DND-41 (cell line): ENCODE results near the gene HBA2.
A peak's percentile ranks its signal among the peaks of the same experiment; 100 is the strongest.

Experiments
- ATAC-seq: fragments of 200-7000 bp; cut with Tn5 transposase; 3 replicates; pipeline ENCODE4 v1.9.1; 2021; ENCODE audit warnings: low read depth; ENCODE audit not compliant: insufficient read depth
- DNase-seq: peaks from one replicate; pipeline ENCODE4 v3.0.0-alpha.2; 2020
- H2AFZ ChIP-seq: 2 replicates; pipeline ENCODE4 v1.6.0; 2012; ENCODE audit warnings: low read depth, low read length
- H3K27ac ChIP-seq: 2 replicates; pipeline ENCODE4 v1.5.1; 2012; ENCODE audit warnings: low read length, inconsistent platforms
- H3K27me3 ChIP-seq: fragments of 200-600 bp; sonication (generic); 2 replicates; pipeline ENCODE4 v1.6.0; 2012; ENCODE audit warnings: low read length, mild to moderate bottlenecking, inconsistent platforms; ENCODE audit not compliant: insufficient read depth, poor library complexity
- H3K36me3 ChIP-seq: 2 replicates; pipeline ENCODE4 v1.5.1; 2012; ENCODE audit warnings: low read length, inconsistent platforms; ENCODE audit not compliant: insufficient read depth
- H3K4me1 ChIP-seq: 2 replicates; pipeline ENCODE4 v1.5.1; 2012; ENCODE audit warnings: mild to moderate bottlenecking, low read length; ENCODE audit not compliant: insufficient read depth
- H3K4me2 ChIP-seq: 2 replicates; pipeline ENCODE4 v1.6.0; 2012; ENCODE audit warnings: mild to moderate bottlenecking, moderate library complexity, low read length, inconsistent platforms; ENCODE audit not compliant: insufficient read depth
- H3K4me3 ChIP-seq, 2 experiments: fragments of 200-600 bp in 1 of 2; shearing (Covaris generic) in 1 of 2; 2 replicates each; pipeline ENCODE4 v1.5.1; 2012 to 2016; ENCODE audit warnings: inconsistent platforms in 2 of 2, low read length in 2 of 2, mild to moderate bottlenecking in 2 of 2, low read depth in 1 of 2, moderate library complexity in 1 of 2
- H3K79me2 ChIP-seq: 2 replicates; pipeline ENCODE4 v1.6.0; 2012; ENCODE audit warnings: low read length, inconsistent platforms; ENCODE audit not compliant: insufficient read depth
- H3K9ac ChIP-seq: 2 replicates; pipeline ENCODE4 v1.6.0; 2012; ENCODE audit warnings: low read depth, mild to moderate bottlenecking, inconsistent platforms, low read length, moderate library complexity
- H3K9me3 ChIP-seq: 2 replicates; pipeline ENCODE4 v1.5.1; 2012; ENCODE audit warnings: low read length, moderate library complexity, mild to moderate bottlenecking, inconsistent platforms; ENCODE audit not compliant: insufficient read depth, severe bottlenecking
- H4K20me1 ChIP-seq: 2 replicates; pipeline ENCODE4 v1.6.0; 2012; ENCODE audit warnings: low read length; ENCODE audit not compliant: insufficient read depth
- EZH2 ChIP-seq: IDR thresholded peaks from 3 replicates; pipeline ENCODE4 v1.6.1; 2012; ENCODE audit warnings: borderline replicate concordance, low read depth, mild to moderate bottlenecking, moderate library complexity, low read length, inconsistent platforms; ENCODE audit not compliant: severe bottlenecking
- TF ChIP-seq, protein P1 (sequence below): IDR thresholded peaks from 2 replicates; pipeline ENCODE4 v1.5.1; 2012; ENCODE audit warnings: borderline replicate concordance, low read length, moderate library complexity, mild to moderate bottlenecking; ENCODE audit not compliant: poor library complexity, severe bottlenecking; ENCODE audit errors: extremely low read depth

Gene HBA2

DNA sequence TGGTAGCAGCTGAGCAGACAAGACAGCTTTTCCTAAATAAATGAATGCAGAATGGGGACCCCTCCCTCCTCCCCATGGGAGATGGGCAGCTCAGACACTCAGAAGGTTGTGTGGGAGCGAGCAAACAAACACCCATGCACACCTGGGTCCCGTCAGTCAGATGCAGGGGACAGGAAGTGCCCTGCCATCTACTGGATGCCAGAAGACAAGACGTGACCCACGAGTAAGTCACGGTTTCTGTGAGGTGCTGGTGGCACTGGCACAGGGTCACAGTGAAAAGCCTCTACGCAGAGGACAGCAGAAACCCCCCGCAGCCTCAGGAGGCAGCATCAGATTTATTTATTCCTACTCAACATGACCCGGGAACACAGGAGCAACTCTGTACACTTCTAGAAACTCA is 16.0 kb downstream of the HBA2 start:
- peaks cover 42% of the 10 kb centered on the region for H4K20me1 ChIP-seq
- DNase-seq (peak; percentile 53), ATAC-seq (peak; percentile 83)
- no peaks in the 10 kb centered on the region for H3K9me3 ChIP-seq
- peak overlapping the region; percentile 32; the same call in 1 of the 2 replicates for H3K27ac ChIP-seq
- no peak overlapping the region for H3K9ac ChIP-seq
- no peak overlapping the region for H2AFZ ChIP-seq
- peaks cover 80% of the 10 kb centered on the region for H3K36me3 ChIP-seq
- H3K4me3 ChIP-seq: no peak overlapping the region
- H3K79me2 ChIP-seq: no peaks in the 10 kb centered on the region
- TF ChIP-seq, protein P1, sequence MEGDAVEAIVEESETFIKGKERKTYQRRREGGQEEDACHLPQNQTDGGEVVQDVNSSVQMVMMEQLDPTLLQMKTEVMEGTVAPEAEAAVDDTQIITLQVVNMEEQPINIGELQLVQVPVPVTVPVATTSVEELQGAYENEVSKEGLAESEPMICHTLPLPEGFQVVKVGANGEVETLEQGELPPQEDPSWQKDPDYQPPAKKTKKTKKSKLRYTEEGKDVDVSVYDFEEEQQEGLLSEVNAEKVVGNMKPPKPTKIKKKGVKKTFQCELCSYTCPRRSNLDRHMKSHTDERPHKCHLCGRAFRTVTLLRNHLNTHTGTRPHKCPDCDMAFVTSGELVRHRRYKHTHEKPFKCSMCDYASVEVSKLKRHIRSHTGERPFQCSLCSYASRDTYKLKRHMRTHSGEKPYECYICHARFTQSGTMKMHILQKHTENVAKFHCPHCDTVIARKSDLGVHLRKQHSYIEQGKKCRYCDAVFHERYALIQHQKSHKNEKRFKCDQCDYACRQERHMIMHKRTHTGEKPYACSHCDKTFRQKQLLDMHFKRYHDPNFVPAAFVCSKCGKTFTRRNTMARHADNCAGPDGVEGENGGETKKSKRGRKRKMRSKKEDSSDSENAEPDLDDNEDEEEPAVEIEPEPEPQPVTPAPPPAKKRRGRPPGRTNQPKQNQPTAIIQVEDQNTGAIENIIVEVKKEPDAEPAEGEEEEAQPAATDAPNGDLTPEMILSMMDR: peak; percentile 74
- no peak for TF ChIP-seq EZH2
- no peak overlapping the region for H3K4me2 ChIP-seq
- no peaks in the 10 kb centered on the region for H3K27me3 ChIP-seq
- H3K4me1 ChIP-seq: no peaks in the 10 kb centered on the region

DNA sequence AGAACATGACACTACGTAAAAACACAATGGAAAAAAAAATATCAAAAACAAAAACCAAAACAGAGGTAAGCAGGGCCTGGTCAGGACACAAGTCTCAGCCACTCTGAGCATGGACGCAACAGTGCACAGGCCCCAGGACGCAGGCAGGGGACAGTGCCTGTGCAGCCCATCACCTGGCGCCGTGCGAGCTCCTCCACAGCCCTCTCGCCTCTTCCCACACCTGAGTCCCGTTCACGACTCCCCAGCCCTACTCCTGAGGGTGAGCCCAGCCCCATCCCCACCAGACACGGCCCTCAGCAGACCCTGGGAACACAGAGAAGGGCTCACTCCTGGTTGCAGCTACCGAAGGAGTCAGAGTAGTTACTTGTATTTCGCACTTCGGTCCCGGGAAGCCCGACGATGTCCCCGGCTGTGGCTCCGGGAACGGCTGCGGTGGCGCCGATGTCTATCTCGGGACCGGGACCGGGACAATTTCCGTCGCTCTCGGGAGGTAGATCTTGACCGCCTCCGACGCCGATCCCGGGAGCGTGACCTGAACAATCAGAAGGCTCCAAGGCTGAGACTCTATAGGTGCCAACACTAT is 17.0 kb downstream of the HBA2 start:
- Histone ChIP-seq H3K4me1 (no peaks in the 10 kb centered on the region), H3K4me3 (no peak overlapping the region), H3K9me3 (no peaks in the 10 kb centered on the region), H3K4me2 (no peak overlapping the region), H3K9ac (no peak overlapping the region), H3K79me2 (peaks cover 1% of the 10 kb centered on the region; the same call in 1 of the 2 replicates), H2AFZ (no peak overlapping the region), H3K27me3 (no peaks in the 10 kb centered on the region), H3K27ac (no peak overlapping the region), H3K36me3 (peaks cover 85% of the 10 kb centered on the region), H4K20me1 (peaks cover 41% of the 10 kb centered on the region)
- DNase-seq (no peak), ATAC-seq (no peak)
- no peak for TF ChIP-seq EZH2

DNA sequence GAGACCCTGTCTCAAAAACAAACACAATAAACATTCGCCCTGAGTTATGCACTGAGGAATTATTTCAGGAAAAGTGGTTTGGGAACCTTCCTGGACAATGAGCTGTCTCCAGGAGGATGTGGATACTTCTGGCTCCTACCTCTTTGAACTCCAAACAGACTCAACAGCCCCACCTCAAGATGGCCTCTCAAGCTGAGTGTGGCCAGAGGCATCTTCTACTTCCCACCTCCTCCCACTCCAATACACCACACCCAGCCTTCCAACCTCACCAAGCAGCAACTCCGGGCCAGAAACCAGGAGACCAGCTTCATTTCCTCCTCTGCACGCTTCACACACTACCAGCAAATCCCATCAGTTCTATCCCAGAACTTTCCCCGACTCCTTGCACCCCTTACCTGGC is 19.2 kb downstream of the HBA2 start:
- Histone ChIP-seq H3K27ac (no peak overlapping the region), H2AFZ (no peak overlapping the region), H3K4me1 (no peaks in the 10 kb centered on the region), H3K36me3 (peaks cover 98% of the 10 kb centered on the region), H3K4me2 (no peak overlapping the region), H3K4me3 (no peak overlapping the region), H4K20me1 (peaks cover 42% of the 10 kb centered on the region), H3K9ac (no peak overlapping the region), H3K79me2 (peaks cover 11% of the 10 kb centered on the region; the same call in 1 of the 2 replicates), H3K9me3 (no peaks in the 10 kb centered on the region), H3K27me3 (no peaks in the 10 kb centered on the region)
- no peak for DNase-seq
- TF ChIP-seq, protein P1: no peak
- TF ChIP-seq EZH2: no peak
- no peak for ATAC-seq

DNA sequence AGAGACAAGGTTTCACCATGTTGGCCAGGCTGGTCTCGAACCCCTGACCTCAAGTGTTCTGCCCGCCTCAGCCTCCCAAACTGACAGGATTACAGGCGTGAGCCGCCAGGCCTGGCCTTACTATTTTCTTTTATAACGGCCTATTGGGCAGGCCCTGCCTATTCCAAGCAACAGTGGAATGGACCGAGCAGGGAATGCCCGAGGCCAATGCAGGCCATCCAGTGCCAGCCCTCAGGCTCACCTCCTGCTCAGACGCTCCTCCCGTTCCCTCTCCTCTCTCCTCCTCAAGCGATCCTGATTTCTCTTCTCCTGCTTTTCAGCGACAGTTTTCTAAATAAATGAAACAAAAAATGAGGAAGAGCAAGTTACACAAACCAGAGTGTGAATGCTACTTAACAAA is 20.0 kb downstream of the HBA2 start:
- Histone ChIP-seq H3K27me3 (no peaks in the 10 kb centered on the region), H3K9ac (no peak overlapping the region), H3K4me2 (no peak overlapping the region), H2AFZ (no peak overlapping the region), H3K4me1 (no peaks in the 10 kb centered on the region), H3K4me3 (no peak overlapping the region), H3K36me3 (peaks cover 100% of the 10 kb centered on the region), H3K79me2 (peaks cover 13% of the 10 kb centered on the region; the same call in 1 of the 2 replicates), H3K9me3 (no peaks in the 10 kb centered on the region), H4K20me1 (peaks cover 43% of the 10 kb centered on the region), H3K27ac (no peak overlapping the region)
- no peak for ATAC-seq
- TF ChIP-seq EZH2: no peak
- TF ChIP-seq, protein P1: no peak
- DNase-seq: no peak
